Activated T-helper 2 cell treated with anti-CD3 and anti-CD28 coated beads, Interferon-gamma antibody, Interleukin-2, Interleukin-4, amounts not matched to agents 10 μg/mL and 5 μg/mL and 100 μg/mL, durations not matched to agents 14 hours and 24 hours and 36 hours (primary cell): Measurements from ENCODE around the gene PTPRN2. TPM values are rescaled to one million over a fixed set of nuclear protein-coding genes. Genes with fewer than 3 reads are reported as not detected.

Experiments used
- DNase-seq: peaks from one replicate; pipeline ENCODE4 v3.0.0; 2021; ENCODE audit warnings: low spot score
- H3K27ac Mint-ChIP-seq: one replicate; pipeline ENCODE4 v1.8.0; 2021; ENCODE audit warnings: mixed read lengths
- H3K27me3 Mint-ChIP-seq: one replicate; pipeline ENCODE4 v1.8.0; 2021; ENCODE audit warnings: low read depth, mixed read lengths
- H3K36me3 Mint-ChIP-seq: one replicate; pipeline ENCODE4 v1.8.0; 2021; ENCODE audit warnings: low read depth, mixed read lengths
- H3K4me1 Mint-ChIP-seq: one replicate; pipeline ENCODE4 v1.8.0; 2021; ENCODE audit warnings: low read depth, mixed read lengths
- H3K4me3 Mint-ChIP-seq: one replicate; pipeline ENCODE4 v1.8.0; 2021; ENCODE audit warnings: low read depth, mild to moderate bottlenecking, moderate library complexity, mixed read lengths
- H3K9me3 Mint-ChIP-seq: one replicate; pipeline ENCODE4 v1.8.0; 2021; ENCODE audit warnings: mixed read lengths
- intact Hi-C: fragments of 100-400 bp; cut with micrococcal nuclease; formaldehyde crosslinking; loops from one replicate; pipeline ENCODE4 v1.15.1; 2023
- total RNA-seq: library from RNA; stranded (reverse); gene quantifications from 2 replicates; pipeline ENCODE4 v1.2.3, GENCODE V29; 2022

PTPRN2 gene
- total RNA-seq, 1 donor from 2014 or later = 1.3 TPM

DNA sequence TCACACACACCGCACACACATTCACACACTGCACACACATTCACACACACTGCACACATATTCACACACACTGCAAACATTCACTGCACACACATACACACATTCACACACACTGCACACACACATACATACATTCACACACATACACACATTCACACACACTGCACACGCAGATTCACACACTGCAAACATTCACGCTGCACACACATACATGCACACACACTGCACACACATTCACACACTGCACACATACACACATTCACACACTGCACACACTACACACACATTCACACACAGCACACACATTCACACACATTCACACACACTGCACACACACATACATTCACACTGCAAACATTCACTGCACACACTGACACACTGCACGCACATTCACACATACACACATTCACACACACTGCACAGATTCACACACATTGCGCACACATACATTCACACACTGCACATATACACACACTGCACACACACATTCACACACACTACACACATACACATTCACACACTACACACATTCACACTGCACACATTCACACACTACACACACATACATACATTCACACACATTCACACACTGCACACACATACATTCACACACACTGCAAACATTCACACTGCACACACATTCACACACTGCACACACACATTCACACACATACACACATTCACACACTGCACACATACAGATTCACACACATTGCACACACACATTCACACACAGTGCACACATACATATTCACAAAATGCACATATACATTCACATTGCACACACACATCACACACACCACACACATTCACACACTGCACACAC is 325.1 kb downstream of the PTPRN2 start:
- no peaks in the 10 kb centered on the region for H3K36me3 Mint-ChIP-seq
- DNase-seq = no peak
- peaks cover 6% of the 10 kb centered on the region for H3K9me3 Mint-ChIP-seq
- no peak overlapping the region for H3K27ac Mint-ChIP-seq
- no peak overlapping the region for H3K4me3 Mint-ChIP-seq
- H3K4me1 Mint-ChIP-seq = no peaks in the 10 kb centered on the region
- no peaks in the 10 kb centered on the region for H3K27me3 Mint-ChIP-seq
- intact Hi-C loops = no loop called here

DNA sequence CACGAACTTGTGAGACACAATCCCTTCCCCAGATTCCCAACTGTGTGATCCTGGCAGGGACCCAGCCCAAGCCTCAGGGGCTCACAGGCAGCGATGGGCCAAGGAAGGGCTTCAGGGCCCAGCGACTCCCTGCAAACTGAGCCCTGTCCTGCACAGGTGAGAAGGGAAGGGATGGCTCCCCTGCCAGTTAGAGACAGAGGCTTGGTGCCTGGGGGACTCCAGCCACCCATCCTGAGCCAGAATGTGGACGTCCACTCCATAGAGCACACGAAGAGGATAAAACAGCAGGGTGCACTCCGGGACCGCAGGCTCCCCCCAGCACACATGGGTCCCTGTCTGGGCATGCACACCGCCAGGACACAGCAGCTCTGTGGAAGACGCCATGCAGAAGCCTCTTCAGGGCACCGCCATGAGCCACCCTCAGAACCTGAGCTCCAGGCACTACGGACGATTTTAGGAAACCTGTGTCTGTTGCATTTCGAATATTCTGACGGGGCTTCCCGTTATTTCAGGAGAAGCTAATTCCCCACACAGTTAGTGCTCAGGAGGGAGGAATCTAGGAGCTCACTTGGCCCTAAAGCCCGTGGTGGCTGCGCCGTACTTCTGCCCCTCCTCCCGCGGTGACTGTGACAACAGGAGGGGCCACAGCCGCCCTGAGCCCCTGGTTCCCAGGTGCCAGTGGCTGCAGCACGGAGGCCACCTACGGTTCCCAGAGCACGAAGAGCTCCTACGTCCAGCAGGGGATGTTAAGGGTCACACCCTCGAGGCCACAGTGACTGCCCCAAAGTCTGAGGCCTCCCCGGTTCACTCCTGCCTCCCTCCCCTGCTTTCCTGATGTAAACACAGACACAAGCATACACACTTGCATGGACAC is 326.0 kb downstream of the PTPRN2 start:
- H3K27me3 Mint-ChIP-seq = no peaks in the 10 kb centered on the region
- H3K9me3 Mint-ChIP-seq = peaks cover 6% of the 10 kb centered on the region
- intact Hi-C loops = no loop called here
- no peaks in the 10 kb centered on the region for H3K4me1 Mint-ChIP-seq
- no peak overlapping the region for H3K27ac Mint-ChIP-seq
- no peak for DNase-seq
- H3K4me3 Mint-ChIP-seq = no peak overlapping the region
- no peaks in the 10 kb centered on the region for H3K36me3 Mint-ChIP-seq

GRCh38 chr7:158260567-158261361 is 326.9 kb downstream of the PTPRN2 start:
- no peak for DNase-seq
- intact Hi-C loops = no loop called here
- no peaks in the 10 kb centered on the region for H3K36me3 Mint-ChIP-seq
- H3K4me1 Mint-ChIP-seq = no peaks in the 10 kb centered on the region
- peaks cover 6% of the 10 kb centered on the region for H3K9me3 Mint-ChIP-seq
- no peak overlapping the region for H3K27ac Mint-ChIP-seq
- H3K27me3 Mint-ChIP-seq = no peaks in the 10 kb centered on the region
- no peak overlapping the region for H3K4me3 Mint-ChIP-seq

GRCh38 chr7:158259671-158260418 is 327.8 kb downstream of the PTPRN2 start:
- Mint-ChIP-seq H3K27me3 (no peaks in the 10 kb centered on the region), H3K4me1 (no peaks in the 10 kb centered on the region), H3K9me3 (peaks cover 8% of the 10 kb centered on the region), H3K27ac (no peak overlapping the region), H3K4me3 (no peak overlapping the region), H3K36me3 (no peaks in the 10 kb centered on the region)
- DNase-seq = no peak
- intact Hi-C loops = no loop called here

- Mint-ChIP-seq H3K9me3 (peaks cover 12% of the 10 kb centered on the region), H3K4me3 (no peak overlapping the region), H3K27ac (no peak overlapping the region), H3K36me3 (no peaks in the 10 kb centered on the region), H3K27me3 (no peaks in the 10 kb centered on the region), H3K4me1 (no peaks in the 10 kb centered on the region)
- intact Hi-C loops = no loop called here
- no peak for DNase-seq
Measured at GRCh38 chr7:158259141-158259540, 328.5 kb downstream of the PTPRN2 start.

DNA sequence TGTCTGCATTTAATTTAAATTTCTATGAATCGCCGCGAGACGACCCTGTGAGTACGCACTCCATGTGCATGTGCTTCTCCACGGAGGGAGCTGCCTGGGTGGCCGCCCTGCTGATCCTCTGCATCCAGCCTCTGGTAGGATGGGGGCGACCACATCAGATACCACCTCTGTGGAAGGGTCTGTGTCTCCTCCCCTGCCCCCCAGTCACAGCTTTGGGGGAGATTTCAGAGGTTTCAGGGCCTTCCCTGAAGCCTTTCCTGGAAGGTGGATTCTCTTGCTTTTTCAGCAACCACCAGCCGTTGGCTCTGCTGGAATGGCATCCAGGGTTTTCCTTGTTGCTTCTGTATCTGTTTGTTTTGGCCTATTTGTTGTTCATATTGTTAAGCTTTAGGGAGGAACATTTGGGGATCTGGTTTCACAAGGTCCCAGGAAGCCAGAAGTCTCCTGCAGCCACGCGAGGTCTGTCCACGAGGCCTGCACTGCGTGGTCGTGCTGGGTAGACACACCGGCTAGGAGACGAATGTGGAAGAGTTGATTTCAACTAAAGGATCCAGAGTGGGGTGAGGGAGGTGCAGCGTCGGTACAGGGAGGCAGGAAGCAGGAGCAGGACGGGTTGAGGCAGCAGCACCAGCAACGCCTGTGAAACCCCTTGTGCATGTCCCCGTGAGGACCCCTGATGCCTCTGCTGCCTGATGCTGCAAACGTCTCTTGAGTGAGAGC is 329.1 kb downstream of the PTPRN2 start:
- DNase-seq = no peak
- Mint-ChIP-seq H3K9me3 (peaks cover 12% of the 10 kb centered on the region), H3K27ac (no peak overlapping the region), H3K27me3 (no peaks in the 10 kb centered on the region), H3K4me3 (no peak overlapping the region), H3K4me1 (no peaks in the 10 kb centered on the region), H3K36me3 (no peaks in the 10 kb centered on the region)
- intact Hi-C loops = no loop called here

DNA sequence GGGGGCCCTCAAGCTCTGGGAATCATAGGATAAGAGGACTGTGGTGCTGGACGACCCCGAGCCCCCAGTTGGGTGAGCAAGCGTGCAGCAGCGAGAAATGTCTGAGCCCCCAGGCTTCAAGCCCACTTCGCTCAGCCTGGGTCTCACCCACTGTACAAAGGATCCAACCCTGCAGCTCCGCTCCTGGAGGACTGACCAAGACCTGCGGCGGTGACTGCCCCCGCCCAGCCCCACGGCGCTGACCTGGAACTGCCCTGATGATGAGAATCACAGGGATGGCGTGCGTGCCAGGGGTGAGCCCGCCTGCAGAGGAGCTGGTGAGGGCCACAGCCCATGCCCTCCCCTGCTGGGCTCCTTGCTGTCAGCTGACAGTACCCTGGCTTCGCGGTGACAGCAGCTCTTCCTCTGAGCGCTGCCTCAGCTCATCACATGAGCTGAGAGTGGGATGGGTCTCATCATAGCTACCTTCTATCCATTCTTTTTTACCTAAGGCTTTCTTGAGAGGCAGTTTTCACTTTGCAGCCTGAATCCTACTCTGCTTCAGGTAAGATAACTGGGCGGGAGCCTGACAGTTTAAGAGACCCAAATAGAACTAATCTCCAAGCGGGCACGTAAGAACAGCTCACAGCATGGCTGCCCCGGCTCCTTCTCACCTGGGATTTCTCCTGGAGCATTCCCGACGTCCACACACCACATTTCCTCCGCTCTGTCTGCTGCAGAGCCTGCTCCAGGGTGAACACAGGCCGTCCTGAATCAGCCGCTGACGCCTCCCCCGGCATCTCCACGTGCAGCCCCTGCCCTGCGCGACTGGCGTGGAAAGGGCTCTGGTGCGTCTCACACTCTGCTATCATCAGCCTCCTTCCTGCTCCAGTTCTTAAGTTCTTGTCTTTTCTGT is 329.9 kb downstream of the PTPRN2 start:
- Mint-ChIP-seq H3K27ac (no peak overlapping the region), H3K36me3 (no peaks in the 10 kb centered on the region), H3K4me1 (no peaks in the 10 kb centered on the region), H3K4me3 (no peak overlapping the region), H3K9me3 (peaks cover 12% of the 10 kb centered on the region), H3K27me3 (no peaks in the 10 kb centered on the region)
- intact Hi-C loops = no loop called here
- DNase-seq = no peak

DNA sequence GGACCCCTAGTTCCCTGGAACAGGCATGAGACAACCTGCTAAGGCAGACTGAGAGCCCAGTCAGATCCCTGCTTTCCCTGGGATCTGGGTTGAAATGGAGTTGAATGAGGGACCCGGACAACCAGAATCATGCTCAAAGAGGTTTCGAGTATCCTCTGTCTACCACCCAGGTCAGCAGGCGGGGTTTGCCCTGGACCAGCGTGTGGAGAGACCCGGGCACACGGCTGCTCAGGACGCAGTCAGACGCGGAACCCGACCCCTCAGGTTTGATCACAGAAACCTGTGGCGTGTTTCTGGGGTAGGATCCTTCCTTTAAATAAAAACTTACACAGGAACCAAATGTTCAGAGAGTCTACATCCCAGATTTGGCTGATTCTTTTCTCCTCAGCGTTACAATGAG is 330.6 kb downstream of the PTPRN2 start:
- intact Hi-C loops = no loop called here
- no peaks in the 10 kb centered on the region for H3K27me3 Mint-ChIP-seq
- H3K4me1 Mint-ChIP-seq = no peaks in the 10 kb centered on the region
- H3K4me3 Mint-ChIP-seq = no peak overlapping the region
- no peak overlapping the region for H3K27ac Mint-ChIP-seq
- H3K9me3 Mint-ChIP-seq = peaks cover 12% of the 10 kb centered on the region
- no peaks in the 10 kb centered on the region for H3K36me3 Mint-ChIP-seq
- DNase-seq = no peak

GRCh38 chr7:158256091-158256816 is 331.4 kb downstream of the PTPRN2 start:
- DNase-seq = no peak
- Mint-ChIP-seq H3K4me3 (no peak overlapping the region), H3K27me3 (no peaks in the 10 kb centered on the region), H3K27ac (no peak overlapping the region), H3K9me3 (peaks cover 16% of the 10 kb centered on the region), H3K4me1 (no peaks in the 10 kb centered on the region), H3K36me3 (no peaks in the 10 kb centered on the region)
- intact Hi-C loops = no loop called here

GRCh38 chr7:158255558-158255957 is 332.1 kb downstream of the PTPRN2 start:
- DNase-seq = no peak
- H3K9me3 Mint-ChIP-seq = peaks cover 20% of the 10 kb centered on the region
- no peaks in the 10 kb centered on the region for H3K27me3 Mint-ChIP-seq
- no peaks in the 10 kb centered on the region for H3K4me1 Mint-ChIP-seq
- H3K27ac Mint-ChIP-seq = no peak overlapping the region
- H3K4me3 Mint-ChIP-seq = no peak overlapping the region
- H3K36me3 Mint-ChIP-seq = no peaks in the 10 kb centered on the region
- intact Hi-C loops = no loop called here

DNA sequence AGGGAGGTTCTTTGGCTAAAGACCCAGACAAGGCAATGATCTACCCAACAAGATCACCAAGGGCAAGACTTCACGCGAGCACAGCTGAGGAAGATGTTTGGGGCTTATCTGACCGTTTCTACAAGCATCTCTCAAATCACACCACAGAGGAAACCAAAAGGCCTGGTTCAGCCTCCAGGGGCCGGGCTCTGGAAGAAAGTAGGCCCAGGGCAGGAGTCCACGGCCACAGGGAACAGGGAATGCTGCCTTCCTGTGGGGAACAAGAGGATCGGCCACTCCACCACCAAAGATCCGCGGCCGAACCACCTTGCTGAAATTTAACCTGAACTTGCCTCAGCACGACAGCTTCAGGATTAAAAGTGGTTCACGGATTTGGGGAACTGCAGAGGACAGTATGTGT is 332.5 kb downstream of the PTPRN2 start:
- no peak overlapping the region for H3K4me3 Mint-ChIP-seq
- no peak overlapping the region for H3K27ac Mint-ChIP-seq
- intact Hi-C loops = no loop called here
- peaks cover 24% of the 10 kb centered on the region for H3K9me3 Mint-ChIP-seq
- H3K27me3 Mint-ChIP-seq = no peaks in the 10 kb centered on the region
- H3K4me1 Mint-ChIP-seq = no peaks in the 10 kb centered on the region
- no peak for DNase-seq
- H3K36me3 Mint-ChIP-seq = no peaks in the 10 kb centered on the region
